Measurements from ENCODE around the gene FUZ.

- TF ChIP-seq CTCF (IDR thresholded peaks at IDR 0.05) (no peak), ELF1 (IDR thresholded peaks at IDR 0.05) (no peak), RCOR1 (IDR thresholded peaks at IDR 0.05; ENCODE audit: low read length) (no peak), GABPA (IDR thresholded peaks at IDR 0.05; ENCODE audit: low read depth) (no peak), EP300 (IDR thresholded peaks at IDR 0.05; ENCODE audit: borderline replicate concordance in 1 of 2, low read depth in 1 of 2, low read length in 1 of 2) (no peak), RAD21 (IDR thresholded peaks at IDR 0.05; ENCODE audit: low read length) (no peak)
- TF ChIP-seq, protein P1, sequence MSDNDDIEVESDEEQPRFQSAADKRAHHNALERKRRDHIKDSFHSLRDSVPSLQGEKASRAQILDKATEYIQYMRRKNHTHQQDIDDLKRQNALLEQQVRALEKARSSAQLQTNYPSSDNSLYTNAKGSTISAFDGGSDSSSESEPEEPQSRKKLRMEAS (IDR thresholded peaks at IDR 0.05; ENCODE audit: low read depth) = no peak
Measured at GRCh38 chr19:49840736-49841249, 27.7 kb upstream of the FUZ start.

Data from SK-N-SH (cell line).